Activated naive CD4-positive, alpha-beta T cell treated with anti-CD3 and anti-CD28 coated beads for 36 hours (primary cell): ENCODE measurements around the gene CTTN. TPM values are rescaled to one million over a fixed set of nuclear protein-coding genes. Genes with fewer than 3 reads are reported as not detected.

Experiments used
- CTCF ChIA-PET: fragments of 350-600 bp; sonication (Branson Sonifier 250); formaldehyde crosslinking; loops from one replicate; lab custom pipeline; 2021; ENCODE audit warnings: antibody characterized with exemption; lab: Charles Lee
- DNase-seq: peaks from one replicate; pipeline ENCODE4 v3.0.0-alpha.2; 2020
- H3K27ac Mint-ChIP-seq: one replicate; pipeline ENCODE4 v1.8.0; 2021; ENCODE audit warnings: mild to moderate bottlenecking, mixed read lengths
- H3K27me3 Mint-ChIP-seq: one replicate; pipeline ENCODE4 v1.8.0; 2021; ENCODE audit warnings: low read depth, mixed read lengths
- H3K36me3 Mint-ChIP-seq: one replicate; pipeline ENCODE4 v1.8.0; 2021; ENCODE audit warnings: low read depth, mixed read lengths
- H3K4me1 Mint-ChIP-seq: one replicate; pipeline ENCODE4 v1.8.0; 2021; ENCODE audit warnings: low read depth, mixed read lengths
- H3K4me3 Mint-ChIP-seq: one replicate; pipeline ENCODE4 v1.8.0; 2021; ENCODE audit warnings: mild to moderate bottlenecking, moderate library complexity, mixed read lengths
- H3K9me3 Mint-ChIP-seq: one replicate; pipeline ENCODE4 v1.8.0; 2021; ENCODE audit warnings: mixed read lengths
- intact Hi-C: fragments of 100-400 bp; cut with micrococcal nuclease; formaldehyde crosslinking; loops from one replicate; pipeline ENCODE4 v1.15.1; 2023
- total RNA-seq, 2 experiments: library from RNA; stranded (reverse); gene quantifications; one replicate each; pipeline ENCODE4 v1.2.3, GENCODE V29; 2021

CTTN gene
- total RNA-seq, 2 experiments from 2014 or later, result 44.8 to 52.7 TPM

DNA sequence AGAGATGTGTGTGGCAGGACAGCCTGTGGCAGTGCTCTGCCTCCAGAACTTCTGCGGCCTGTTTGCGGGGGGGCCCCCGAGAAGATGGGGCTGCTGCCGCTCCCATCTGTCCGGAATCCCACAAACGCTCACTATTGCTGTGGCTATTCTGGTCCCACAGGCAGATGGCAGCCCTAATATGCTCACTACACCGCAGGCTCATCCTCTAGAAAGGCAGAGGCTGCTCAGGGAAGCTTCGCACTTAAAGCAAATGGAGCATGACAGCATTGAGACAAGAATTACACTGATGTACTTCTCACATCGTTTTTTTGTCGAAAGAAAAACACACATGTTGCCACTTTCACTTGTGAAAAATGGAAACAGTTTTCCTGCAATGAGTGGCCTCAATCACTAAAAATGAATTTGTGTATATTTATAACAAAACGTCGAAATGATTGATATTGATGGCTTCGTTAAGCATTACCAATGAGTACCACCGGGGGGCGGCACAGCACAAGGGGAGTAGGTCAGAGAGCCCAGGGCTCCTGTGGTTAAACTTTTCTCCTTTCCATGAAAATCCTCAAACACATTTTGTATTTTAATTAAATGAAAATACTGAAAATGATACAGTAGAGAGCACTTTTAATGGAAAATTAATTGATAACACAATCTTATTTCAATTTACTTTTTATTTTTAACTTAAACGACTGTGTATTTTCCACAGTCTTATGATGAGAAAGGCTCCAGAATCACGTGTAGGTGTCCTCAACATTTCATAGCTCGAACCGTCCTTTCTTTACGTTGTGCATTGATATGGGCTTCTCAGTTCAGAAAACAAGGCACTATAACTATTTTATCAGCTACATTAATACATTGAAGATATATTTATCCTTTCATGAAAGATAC, 69.1 kb downstream of the CTTN start:
- Mint-ChIP-seq H3K9me3 (no peaks in the 10 kb centered on the region), H3K36me3 (no peaks in the 10 kb centered on the region), H3K27ac (no peak overlapping the region), H3K4me1 (peaks cover 2% of the 10 kb centered on the region), H3K27me3 (peaks cover 6% of the 10 kb centered on the region), H3K4me3 (no peak overlapping the region)
- CTCF ChIA-PET, result interaction anchor here (0.7 to 1.9 kb wide), 4 partner anchors 8 to 785 kb away, joined by 3 to 11 read pairs (median 5); partner anchors contain the start of gene SHANK2
- intact Hi-C loops, result loop anchor here (1.0 to 5.0 kb wide), 2 partner anchors 288 to 615 kb away; no protein-coding TSS in a partner anchor
- DNase-seq, result peak; percentile 77

DNA sequence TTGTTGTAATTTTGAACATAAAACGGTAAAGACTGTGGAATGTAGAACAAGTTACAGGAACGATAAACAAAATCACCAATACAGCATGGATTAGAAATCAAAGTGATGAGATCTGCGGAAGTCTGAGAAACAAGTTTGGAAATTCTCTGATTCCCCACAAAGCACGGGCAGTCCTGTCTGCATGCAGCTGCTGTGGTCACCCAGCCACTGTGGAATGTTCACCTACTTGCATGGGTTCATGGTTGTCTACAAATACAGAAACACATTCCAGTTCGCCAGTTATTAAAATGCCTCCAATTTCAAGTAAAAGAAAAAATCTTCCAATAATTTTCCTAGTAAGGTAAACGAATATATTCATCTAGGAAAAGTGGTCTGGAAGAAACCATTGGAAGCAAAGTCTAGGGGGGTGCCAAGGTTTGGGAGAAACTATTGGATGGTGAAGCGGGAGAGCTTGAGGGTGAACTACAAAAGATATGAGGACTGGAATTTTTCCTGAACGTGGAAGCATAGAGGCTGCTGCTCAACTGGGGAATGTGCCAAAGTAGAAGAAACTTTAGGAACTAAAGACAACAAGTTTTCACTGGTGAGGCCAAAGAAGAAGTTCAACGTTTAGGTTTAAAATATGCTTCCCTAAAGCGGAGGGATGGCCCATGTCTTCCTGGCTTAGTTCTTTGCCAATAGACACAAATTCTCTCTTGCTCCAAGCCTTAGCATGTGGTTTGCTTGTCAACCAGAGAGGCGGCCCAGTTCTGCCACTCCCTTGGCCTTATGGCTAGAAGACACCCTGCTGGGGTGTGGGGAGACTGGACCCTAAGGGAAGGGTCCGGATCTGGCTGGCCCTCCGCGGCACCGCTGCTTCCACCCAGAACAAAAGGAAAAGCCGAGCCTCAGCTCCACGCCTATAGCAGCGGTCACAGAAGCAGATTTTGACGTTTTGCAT, 70.2 kb downstream of the CTTN start:
- DNase-seq, result no peak
- Mint-ChIP-seq H3K9me3 (no peaks in the 10 kb centered on the region), H3K36me3 (no peaks in the 10 kb centered on the region), H3K27ac (no peak overlapping the region), H3K4me1 (peaks cover 2% of the 10 kb centered on the region), H3K4me3 (no peak overlapping the region), H3K27me3 (peaks cover 4% of the 10 kb centered on the region)
- intact Hi-C loops, result loop anchor here (5.0 kb wide), 1 partner anchor 614 kb away; no protein-coding TSS in a partner anchor
- CTCF ChIA-PET, result interaction anchor here (1.0 to 1.9 kb wide), 4 partner anchors 10 to 287 kb away, joined by 3 to 11 read pairs (median 4); no protein-coding TSS in a partner anchor

DNA sequence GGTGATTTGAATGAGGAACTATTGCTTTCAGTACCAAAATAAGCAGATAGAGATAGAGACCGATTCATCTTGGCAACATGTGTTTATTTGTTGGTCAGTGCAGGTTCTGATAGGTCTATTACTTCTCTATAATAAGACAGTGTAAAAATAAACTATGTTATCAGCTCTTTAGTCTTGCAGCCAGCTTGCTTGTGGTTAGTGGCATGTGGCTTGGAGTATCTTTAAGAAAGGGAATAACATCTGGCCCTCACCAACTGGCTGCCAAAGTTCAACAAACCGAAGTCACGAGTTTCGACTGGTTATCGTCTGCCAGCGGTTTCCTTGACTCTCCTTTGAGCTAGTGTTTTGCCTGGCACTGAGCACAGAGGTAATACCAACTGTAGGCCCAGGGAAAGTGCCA, 71.8 kb downstream of the CTTN start:
- Mint-ChIP-seq H3K9me3 (no peaks in the 10 kb centered on the region), H3K4me3 (no peak overlapping the region), H3K27me3 (peaks cover 4% of the 10 kb centered on the region), H3K36me3 (no peaks in the 10 kb centered on the region), H3K4me1 (peaks cover 2% of the 10 kb centered on the region), H3K27ac (no peak overlapping the region)
- no peak for DNase-seq
- intact Hi-C loops, result no loop called here
- CTCF ChIA-PET, result no interaction called here

DNA sequence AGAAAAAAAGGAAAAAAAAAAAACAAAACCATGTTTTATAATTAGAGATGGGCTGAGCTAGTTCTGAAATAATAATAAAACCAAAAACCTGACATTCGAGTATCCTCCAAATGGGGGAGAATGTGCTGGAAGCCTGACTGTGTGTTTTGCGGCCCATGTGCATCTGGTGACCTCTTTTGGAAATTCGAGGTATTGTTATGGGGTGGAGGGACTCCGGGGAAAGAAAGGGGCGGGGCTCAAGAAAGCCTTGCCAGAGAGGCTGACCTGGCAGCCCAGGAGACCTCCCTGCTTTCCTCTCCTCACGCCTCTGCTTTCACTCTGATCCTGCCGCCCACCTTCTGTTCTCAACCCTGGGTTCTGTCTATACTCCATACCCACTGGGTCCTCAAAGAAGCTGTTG, 72.9 kb downstream of the CTTN start:
- no peak overlapping the region for H3K4me3 Mint-ChIP-seq
- CTCF ChIA-PET, result interaction anchor here (0.7 to 1.0 kb wide), 2 partner anchors 20 to 945 kb away, joined by 3 to 4 read pairs; no protein-coding TSS in a partner anchor
- peak; percentile 41 for DNase-seq
- intact Hi-C loops, result no loop called here
- no peak overlapping the region for H3K27ac Mint-ChIP-seq
- H3K9me3 Mint-ChIP-seq, result no peaks in the 10 kb centered on the region
- no peaks in the 10 kb centered on the region for H3K4me1 Mint-ChIP-seq
- H3K27me3 Mint-ChIP-seq, result no peaks in the 10 kb centered on the region
- no peaks in the 10 kb centered on the region for H3K36me3 Mint-ChIP-seq

DNA sequence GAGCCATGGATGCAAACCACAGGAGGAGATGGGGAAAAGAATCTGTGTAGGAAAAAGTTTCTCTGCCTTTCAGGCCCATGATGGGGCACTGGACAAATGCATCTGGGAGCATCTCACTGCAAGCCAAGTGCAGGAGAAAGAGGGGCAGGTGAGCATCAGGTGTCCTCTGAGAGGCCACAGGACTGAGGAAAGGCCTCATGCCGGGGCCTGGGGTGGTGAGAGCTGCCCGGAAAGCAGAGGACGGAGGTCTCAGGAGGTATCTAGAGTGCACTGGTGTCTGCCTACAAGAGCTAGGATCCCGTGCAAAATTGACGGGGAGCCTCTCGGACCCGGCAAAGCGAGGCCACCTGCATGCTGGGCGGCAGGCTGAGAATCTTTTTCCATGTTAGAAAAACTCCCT, 73.9 kb downstream of the CTTN start:
- CTCF ChIA-PET, result interaction anchor here (1.0 kb wide), 1 partner anchor 944 kb away, joined by 3 read pairs; no protein-coding TSS in a partner anchor
- Mint-ChIP-seq H3K36me3 (no peaks in the 10 kb centered on the region), H3K27me3 (no peaks in the 10 kb centered on the region), H3K4me3 (no peak overlapping the region), H3K4me1 (no peaks in the 10 kb centered on the region), H3K9me3 (no peaks in the 10 kb centered on the region), H3K27ac (no peak overlapping the region)
- DNase-seq, result no peak
- intact Hi-C loops, result no loop called here

DNA sequence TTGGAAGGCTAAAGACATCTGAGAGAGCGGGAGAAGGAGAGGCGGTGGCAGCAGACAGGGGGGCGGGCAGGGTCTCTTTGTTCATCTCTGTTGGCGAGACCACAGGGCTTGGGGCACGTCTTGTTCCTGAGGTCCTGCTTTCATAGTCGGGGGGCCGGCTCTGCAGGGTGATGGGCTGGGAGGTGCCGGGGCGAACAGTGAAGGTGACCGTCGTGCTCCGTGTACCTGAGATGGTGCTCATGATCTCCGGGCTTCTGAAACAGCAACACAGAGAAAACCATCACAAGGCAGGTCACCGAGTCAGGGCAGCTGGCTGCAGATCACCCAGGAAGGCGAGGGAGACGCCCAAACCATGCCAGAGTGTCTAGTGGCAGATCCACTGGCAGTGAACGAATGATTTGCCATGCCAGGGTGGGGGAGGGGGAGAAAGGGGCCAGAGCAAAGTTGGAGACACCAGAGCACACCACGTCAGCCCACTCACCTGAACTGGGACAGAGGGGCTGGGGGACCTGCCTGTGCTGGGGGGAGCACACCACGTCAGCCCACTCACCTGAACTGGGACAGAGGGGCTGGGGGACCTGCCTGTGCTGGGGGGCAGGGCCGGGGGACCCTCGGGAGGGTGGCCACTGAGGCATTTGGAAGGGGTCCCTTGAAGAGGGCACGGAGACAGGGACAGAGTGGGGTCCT, 75.0 kb downstream of the CTTN start:
- CTCF ChIA-PET, result no interaction called here
- H3K27me3 Mint-ChIP-seq, result no peaks in the 10 kb centered on the region
- H3K36me3 Mint-ChIP-seq, result no peaks in the 10 kb centered on the region
- H3K9me3 Mint-ChIP-seq, result no peaks in the 10 kb centered on the region
- H3K27ac Mint-ChIP-seq, result no peak overlapping the region
- intact Hi-C loops, result no loop called here
- no peaks in the 10 kb centered on the region for H3K4me1 Mint-ChIP-seq
- DNase-seq, result no peak
- H3K4me3 Mint-ChIP-seq, result no peak overlapping the region

DNA sequence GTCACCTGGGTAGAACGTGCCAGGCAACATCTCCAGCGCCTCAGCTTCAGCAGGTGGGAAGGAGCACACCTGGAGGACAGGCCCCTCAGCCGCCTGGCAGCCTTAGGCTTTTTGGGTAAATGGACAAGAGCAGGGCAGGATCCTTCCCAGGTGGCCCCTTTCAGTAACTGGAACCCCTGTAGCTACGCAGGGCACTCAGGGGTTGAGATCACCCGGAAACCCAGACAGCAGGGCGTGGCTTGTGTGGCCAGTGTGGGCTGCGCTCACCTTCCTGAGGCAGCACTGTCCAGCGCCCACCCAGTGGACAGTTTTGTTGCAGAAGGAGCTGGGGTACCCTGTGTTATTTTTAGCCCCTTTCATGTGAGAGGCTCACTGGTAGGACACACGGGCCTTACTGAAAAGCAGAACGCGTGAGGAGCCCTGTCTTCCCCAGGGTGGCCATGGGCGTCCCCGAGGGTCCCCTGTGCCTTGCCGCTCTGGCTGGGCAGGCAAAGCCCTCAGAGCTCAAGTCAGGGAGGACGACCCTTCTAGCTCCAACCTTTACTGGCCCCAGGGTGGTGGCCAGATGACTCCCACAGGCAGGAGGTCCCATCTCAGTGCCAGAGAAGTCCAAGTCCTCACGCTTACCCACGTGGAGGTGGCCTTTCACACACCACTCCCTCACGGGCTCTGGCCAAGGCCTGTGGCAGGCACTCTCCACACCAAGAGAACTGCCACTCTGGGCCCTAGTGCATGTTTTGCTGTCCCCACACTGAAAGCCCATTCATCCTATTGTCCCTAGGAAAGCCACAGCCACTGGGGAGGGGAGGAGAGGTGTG, 75.8 kb downstream of the CTTN start:
- intact Hi-C loops, result no loop called here
- no peak overlapping the region for H3K4me3 Mint-ChIP-seq
- H3K27me3 Mint-ChIP-seq, result no peaks in the 10 kb centered on the region
- CTCF ChIA-PET, result no interaction called here
- DNase-seq, result no peak
- no peaks in the 10 kb centered on the region for H3K36me3 Mint-ChIP-seq
- no peaks in the 10 kb centered on the region for H3K9me3 Mint-ChIP-seq
- H3K4me1 Mint-ChIP-seq, result no peaks in the 10 kb centered on the region
- H3K27ac Mint-ChIP-seq, result no peak overlapping the region

DNA sequence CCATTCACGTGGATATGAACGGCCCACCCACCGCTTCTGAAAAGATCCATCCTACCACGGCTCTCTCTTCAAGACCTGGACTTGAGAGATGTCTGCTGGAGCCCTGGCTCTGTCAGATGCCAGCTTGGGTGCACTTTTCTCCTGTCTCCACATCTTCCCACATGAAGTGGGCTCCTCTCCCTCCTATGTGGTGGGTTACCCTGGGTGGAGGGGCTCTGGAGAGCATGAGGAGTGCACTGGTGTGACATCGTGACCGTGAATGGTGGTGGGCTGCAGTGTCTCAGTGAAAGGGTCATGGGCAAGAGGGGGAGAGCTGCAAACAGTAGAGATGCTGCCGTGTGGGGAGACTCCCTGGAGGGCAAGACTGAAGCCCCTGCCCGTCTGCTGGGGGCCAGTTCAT, 76.4 kb downstream of the CTTN start:
- Mint-ChIP-seq H3K36me3 (no peaks in the 10 kb centered on the region), H3K27me3 (no peaks in the 10 kb centered on the region), H3K4me3 (no peak overlapping the region), H3K27ac (no peak overlapping the region), H3K9me3 (no peaks in the 10 kb centered on the region), H3K4me1 (no peaks in the 10 kb centered on the region)
- CTCF ChIA-PET, result no interaction called here
- DNase-seq, result no peak
- intact Hi-C loops, result no loop called here

DNA sequence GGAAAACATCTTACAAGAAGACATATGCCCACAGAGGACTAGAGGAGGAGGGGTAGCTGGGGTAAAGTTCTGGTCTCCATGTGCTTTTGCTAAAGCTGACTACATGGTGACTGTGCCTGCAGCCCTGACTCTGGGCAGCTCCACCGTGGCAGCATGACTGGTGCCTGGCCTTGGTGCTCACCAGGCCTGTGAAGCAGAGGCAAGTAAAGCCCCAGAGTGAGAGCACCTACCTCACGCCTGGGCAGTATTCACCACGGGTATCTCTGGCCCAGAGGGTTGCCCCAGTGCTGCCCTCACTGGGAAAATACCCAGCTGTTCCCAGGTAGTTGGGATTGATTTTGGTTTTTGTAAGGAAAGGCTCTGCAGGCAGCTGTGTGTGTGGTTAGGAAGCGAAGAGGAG, 78.3 kb downstream of the CTTN start:
- intact Hi-C loops, result no loop called here
- H3K9me3 Mint-ChIP-seq, result no peaks in the 10 kb centered on the region
- no peak overlapping the region for H3K4me3 Mint-ChIP-seq
- H3K27me3 Mint-ChIP-seq, result no peaks in the 10 kb centered on the region
- no peak overlapping the region for H3K27ac Mint-ChIP-seq
- CTCF ChIA-PET, result no interaction called here
- no peaks in the 10 kb centered on the region for H3K36me3 Mint-ChIP-seq
- DNase-seq, result no peak
- H3K4me1 Mint-ChIP-seq, result no peaks in the 10 kb centered on the region

DNA sequence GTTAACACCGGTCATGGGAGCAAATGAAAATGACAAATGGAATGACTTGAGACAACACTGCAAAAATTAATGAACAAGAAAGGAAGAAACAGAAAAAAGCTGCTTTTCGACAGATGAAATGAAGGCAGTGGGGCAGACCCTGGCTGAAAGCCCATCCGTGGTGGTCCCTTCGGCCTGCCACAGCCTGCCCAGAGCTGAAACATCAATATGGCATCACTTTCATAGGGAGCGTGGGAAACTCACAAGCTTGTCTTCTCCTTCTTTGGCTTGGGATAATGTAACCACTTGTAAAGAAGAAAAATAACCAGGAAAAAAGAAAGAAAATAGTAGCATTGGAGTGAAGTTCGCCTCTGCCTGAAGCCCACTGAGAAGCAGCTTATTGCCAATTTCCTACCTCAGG, 78.8 kb downstream of the CTTN start:
- H3K27me3 Mint-ChIP-seq, result no peaks in the 10 kb centered on the region
- no peaks in the 10 kb centered on the region for H3K9me3 Mint-ChIP-seq
- no peaks in the 10 kb centered on the region for H3K4me1 Mint-ChIP-seq
- DNase-seq, result no peak
- CTCF ChIA-PET, result interaction anchor here (0.6 kb wide), 1 partner anchor 302 kb away, joined by 3 read pairs; no protein-coding TSS in a partner anchor
- H3K36me3 Mint-ChIP-seq, result no peaks in the 10 kb centered on the region
- no peak overlapping the region for H3K27ac Mint-ChIP-seq
- H3K4me3 Mint-ChIP-seq, result no peak overlapping the region
- intact Hi-C loops, result no loop called here

DNA sequence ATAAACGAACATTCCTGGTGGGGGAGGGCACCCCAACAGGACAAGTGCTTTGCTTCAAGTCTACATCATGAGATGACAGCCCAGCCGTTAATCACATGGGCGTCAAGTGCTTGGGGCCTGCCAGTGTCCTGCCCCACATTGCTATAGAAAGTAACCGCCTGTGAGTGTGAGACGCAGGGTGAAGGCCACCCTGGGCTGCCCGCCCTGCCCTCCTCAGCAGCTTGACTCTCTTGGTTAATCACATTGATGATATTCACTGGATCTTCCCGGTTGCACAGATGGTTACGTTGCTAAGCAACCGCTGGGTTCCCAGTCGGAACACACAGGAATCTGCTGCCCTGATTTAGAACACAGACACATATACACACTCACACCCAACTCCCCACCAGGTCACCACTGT, 79.3 kb downstream of the CTTN start:
- intact Hi-C loops, result no loop called here
- Mint-ChIP-seq H3K36me3 (no peaks in the 10 kb centered on the region), H3K4me3 (no peak overlapping the region), H3K9me3 (no peaks in the 10 kb centered on the region), H3K4me1 (no peaks in the 10 kb centered on the region), H3K27me3 (no peaks in the 10 kb centered on the region), H3K27ac (no peak overlapping the region)
- CTCF ChIA-PET, result interaction anchor here (0.6 kb wide), 1 partner anchor 302 kb away, joined by 3 read pairs; no protein-coding TSS in a partner anchor
- no peak for DNase-seq
